ENCODE results near the gene CAMK2N1. TPM values are rescaled to one million over a fixed set of nuclear protein-coding genes. Genes with fewer than 3 reads are reported as not detected.

Gene CAMK2N1
- total and polyA plus RNA-seq, 2 donors, result 17.1 to 22.0 TPM

DNA sequence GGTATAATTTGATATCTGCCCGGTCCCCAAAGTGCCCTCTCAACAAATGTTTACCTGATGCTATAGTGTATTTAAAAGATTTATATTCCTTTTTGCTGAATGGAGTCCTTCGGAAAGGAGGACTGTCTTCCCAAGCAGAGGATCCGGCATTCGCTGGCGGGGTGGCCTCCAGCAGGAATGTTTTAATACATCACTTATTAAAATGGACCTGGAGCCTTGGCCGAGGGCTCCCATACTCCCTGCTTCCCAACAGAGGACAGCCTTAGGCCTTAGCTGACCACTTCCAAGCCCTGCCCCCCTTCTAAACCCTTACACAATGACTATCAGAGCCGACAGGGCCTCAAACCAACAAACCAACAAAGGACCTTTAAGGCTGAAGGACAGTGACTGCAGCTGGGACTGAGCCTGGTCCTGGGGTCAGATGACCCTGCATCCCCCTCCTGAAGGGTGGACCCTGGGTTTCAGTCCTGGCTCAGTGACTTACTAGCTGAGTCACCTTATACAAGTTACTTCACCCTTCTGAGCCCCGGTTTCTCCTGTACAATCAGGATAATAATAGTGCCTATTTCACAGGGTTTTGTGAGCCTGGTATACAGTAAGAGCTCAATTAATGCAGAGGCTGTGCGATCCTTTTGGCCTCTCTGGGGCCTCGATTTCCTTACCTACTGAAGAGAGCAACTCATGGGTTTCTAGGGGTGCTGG is 5.6 kb downstream of the CAMK2N1 start:
- no peak for DNase-seq (ENCODE audit: extremely low spot score)
- Histone ChIP-seq H3K36me3 (ENCODE audit: insufficient read depth) (no peaks in the 10 kb centered on the region), H3K4me3 (ENCODE audit: low read depth, low read length) (no peak overlapping the region), H3K4me1 (ENCODE audit: insufficient read depth) (peaks cover 2% of the 10 kb centered on the region), H3K27ac (ENCODE audit: low read depth) (no peak overlapping the region)
- 83% methylated on average over 10 of the region's 10 CpGs for WGBS

DNA sequence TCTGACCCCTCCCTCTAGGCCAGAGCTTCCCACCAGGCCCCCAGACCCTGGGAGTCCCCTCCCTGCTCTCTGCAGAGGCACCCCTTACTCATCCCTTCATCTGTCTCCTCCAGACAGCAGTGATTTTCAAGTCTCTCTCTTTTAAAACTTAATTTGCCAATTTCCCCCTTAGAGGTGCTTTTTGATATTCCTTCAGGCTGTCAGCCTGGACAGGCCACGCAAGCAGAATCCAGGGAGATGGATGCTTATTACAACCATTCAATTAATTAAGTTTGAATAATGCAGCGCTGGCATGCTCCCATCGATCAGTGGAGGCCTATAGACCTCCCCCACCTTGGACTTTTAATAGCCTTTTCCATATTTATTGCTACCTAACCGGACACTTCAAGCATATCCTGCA is 6.2 kb downstream of the CAMK2N1 start:
- Histone ChIP-seq H3K27ac (ENCODE audit: low read depth) (no peak overlapping the region), H3K4me3 (ENCODE audit: low read depth, low read length) (no peak overlapping the region), H3K36me3 (ENCODE audit: insufficient read depth) (no peaks in the 10 kb centered on the region), H3K4me1 (ENCODE audit: insufficient read depth) (no peaks in the 10 kb centered on the region)
- 90% methylated on average over 4 of the region's 4 CpGs for WGBS
- no peak for DNase-seq (ENCODE audit: extremely low spot score)

DNA sequence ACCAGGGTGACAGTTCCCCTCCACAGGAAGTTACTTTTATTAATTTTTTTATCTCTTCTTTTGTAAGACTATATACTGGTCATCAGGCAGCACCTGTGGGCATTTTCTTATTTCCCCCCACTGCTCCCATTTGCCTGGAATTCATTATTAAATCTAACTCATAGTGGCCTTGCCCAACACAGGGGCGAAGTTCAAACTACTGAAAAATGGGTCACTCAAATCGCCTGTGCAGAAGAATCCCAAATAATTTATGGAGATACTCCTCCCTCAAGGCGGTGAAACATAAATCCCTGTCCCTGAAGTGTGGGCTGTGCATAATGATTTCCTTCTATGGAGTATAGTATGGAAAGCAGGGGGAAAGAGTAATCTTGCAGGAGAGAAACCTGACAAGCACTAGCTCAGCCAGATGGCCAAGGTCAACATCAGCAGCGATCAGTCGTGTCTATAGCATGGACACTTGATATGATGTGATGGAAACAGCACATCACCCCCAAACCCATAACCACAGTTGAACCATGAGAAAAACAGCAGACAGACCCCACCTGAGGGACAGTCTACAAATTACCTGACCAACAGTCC is 7.9 kb downstream of the CAMK2N1 start:
- 54% methylated on average over 5 of the region's 5 CpGs for WGBS
- Histone ChIP-seq H3K4me1 (ENCODE audit: insufficient read depth) (no peaks in the 10 kb centered on the region), H3K27ac (ENCODE audit: low read depth) (no peak overlapping the region), H3K36me3 (ENCODE audit: insufficient read depth) (no peaks in the 10 kb centered on the region), H3K4me3 (ENCODE audit: low read depth, low read length) (no peak overlapping the region)
- no peak for DNase-seq (ENCODE audit: extremely low spot score)

DNA sequence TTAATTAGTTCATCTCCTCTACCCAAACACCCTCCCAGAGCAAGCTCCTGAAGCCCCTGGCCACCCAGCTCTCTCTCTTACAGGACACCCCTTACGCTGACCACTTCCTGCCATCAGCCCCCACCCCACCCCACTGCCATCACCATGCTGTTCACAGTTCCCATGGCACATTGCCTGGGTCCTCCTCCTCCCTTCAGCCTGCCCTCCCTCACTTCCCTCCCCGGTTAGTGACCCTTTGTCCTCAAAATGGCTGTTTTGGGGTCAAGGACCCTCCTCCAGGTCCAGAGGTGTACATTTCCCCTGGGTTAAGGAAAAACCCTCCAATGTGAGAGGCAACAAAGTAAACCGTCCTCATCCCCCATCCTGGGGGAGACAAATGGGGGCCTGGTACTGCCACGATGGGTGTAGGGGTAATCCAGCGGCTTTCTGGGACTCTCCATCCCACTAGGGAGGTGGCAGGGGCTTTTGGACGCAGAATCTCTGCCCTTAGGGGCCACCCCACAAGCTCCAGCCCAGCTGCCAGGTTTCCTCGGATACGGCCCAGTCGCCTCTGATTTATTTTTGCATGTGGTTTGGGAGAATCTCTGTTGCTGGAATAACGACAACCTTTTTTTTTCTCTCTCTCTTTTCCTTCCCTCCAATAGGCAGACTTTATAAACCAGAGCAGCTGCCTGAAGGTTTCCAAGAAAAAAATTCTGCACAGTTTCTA is 8.5 kb downstream of the CAMK2N1 start:
- no peak overlapping the region for H3K27ac ChIP-seq (ENCODE audit: low read depth)
- DNase-seq (ENCODE audit: extremely low spot score), result no peak
- H3K4me1 ChIP-seq (ENCODE audit: insufficient read depth), result no peaks in the 10 kb centered on the region
- WGBS, result 32% methylated on average over 10 of the region's 10 CpGs
- H3K4me3 ChIP-seq (ENCODE audit: low read depth, low read length), result no peak overlapping the region
- no peaks in the 10 kb centered on the region for H3K36me3 ChIP-seq (ENCODE audit: insufficient read depth)

DNA sequence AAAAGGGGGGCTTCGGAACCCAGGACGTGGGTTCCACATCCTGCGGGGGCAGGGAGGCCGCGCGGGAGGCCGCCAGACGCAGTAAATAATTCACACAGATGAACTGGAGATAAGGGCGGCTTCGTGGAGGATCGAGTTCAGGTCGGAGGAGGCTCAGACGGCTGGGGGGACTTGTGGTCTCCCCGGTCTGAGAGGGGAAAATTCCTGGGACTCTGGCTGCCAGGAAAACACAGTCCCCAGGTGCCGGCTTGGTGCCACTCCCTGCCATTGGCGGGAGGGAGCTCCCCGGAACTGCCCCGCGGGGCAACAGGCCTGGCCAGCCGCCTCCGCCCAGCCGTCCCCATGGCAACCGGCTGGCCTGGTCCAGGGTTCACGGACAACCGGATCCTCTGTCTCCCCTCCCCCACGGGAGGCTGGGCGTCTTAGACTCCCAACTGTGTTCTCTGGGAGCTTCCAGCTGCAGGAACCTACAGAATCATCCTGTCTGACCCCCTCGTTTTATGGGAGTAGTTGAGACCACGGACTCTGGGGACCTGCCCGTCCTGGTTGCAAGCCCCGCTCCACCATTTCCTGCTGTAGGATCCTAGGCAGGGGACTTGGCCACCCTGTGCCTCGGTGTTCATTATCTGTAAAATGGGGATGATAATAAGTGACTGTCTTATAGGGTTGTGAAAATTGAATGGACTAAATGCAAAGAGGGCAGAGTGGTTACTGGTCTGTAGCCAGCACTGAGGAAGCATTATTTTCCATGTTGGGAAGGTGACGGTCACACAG is 9.6 kb downstream of the CAMK2N1 start:
- no peaks in the 10 kb centered on the region for H3K4me1 ChIP-seq (ENCODE audit: insufficient read depth)
- no peaks in the 10 kb centered on the region for H3K36me3 ChIP-seq (ENCODE audit: insufficient read depth)
- DNase-seq (ENCODE audit: extremely low spot score), result no peak
- no peak overlapping the region for H3K27ac ChIP-seq (ENCODE audit: low read depth)
- H3K4me3 ChIP-seq (ENCODE audit: low read depth, low read length), result no peak overlapping the region
- WGBS, result 21% methylated on average over 33 of the region's 33 CpGs

DNA sequence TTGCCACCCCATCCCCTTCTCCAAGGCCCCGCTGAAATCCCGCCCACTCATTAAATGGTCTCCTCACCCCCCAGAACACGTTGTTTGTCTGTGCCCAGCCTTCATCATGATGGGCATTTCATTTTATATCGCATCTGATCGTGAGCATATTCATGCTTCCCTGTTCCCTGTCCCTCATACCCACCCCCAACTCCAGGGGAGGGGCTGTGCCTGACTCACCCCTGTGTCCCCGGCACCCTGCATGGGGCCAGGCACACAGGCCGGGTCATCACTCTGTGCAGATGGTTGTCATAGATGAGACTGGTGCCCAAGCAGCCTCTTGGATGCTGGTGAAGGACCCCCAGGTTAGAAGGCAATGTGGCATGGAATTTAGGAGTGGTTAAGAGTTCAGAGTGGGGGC is 11.0 kb downstream of the CAMK2N1 start:
- no peaks in the 10 kb centered on the region for H3K4me1 ChIP-seq (ENCODE audit: insufficient read depth)
- H3K4me3 ChIP-seq (ENCODE audit: low read depth, low read length), result no peak overlapping the region
- H3K27ac ChIP-seq (ENCODE audit: low read depth), result no peak overlapping the region
- no peaks in the 10 kb centered on the region for H3K36me3 ChIP-seq (ENCODE audit: insufficient read depth)
- WGBS, result 62% methylated on average over 7 of the region's 7 CpGs
- no peak for DNase-seq (ENCODE audit: extremely low spot score)

DNA sequence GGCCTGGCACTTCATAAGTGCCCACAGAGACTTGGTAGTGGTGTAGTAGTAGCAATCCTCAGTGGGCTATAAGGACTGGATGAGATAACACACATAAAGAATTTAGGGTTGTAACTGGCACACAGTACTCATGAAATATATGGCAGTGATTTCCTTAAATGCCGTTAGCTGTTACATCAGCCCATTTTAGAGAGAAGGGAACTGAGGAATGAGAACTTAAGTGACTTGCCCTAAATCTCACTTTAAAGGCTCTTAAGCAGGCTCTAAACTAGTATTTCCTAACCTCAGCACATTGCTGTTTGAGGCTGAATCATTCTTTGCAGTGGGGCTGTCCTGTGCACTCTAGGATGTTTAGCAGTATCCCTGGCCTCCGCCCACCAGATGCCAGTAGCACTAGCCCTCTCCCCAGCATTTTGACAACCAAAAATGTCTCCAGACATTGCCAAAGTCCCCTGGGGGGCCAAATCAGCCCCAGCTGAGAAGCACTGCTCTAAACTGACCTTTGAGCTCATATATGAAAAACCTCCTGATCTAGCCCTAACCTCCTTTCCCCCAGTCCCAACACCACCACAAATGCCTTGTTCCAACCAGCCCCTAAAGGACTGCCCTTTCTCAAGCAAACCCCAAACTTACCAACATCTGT is 11.6 kb downstream of the CAMK2N1 start:
- WGBS, result 81% methylated on average over 2 of the region's 2 CpGs
- H3K36me3 ChIP-seq (ENCODE audit: insufficient read depth), result no peaks in the 10 kb centered on the region
- H3K4me3 ChIP-seq (ENCODE audit: low read depth, low read length), result no peak overlapping the region
- no peak overlapping the region for H3K27ac ChIP-seq (ENCODE audit: low read depth)
- DNase-seq (ENCODE audit: extremely low spot score), result no peak
- H3K4me1 ChIP-seq (ENCODE audit: insufficient read depth), result no peaks in the 10 kb centered on the region

DNA sequence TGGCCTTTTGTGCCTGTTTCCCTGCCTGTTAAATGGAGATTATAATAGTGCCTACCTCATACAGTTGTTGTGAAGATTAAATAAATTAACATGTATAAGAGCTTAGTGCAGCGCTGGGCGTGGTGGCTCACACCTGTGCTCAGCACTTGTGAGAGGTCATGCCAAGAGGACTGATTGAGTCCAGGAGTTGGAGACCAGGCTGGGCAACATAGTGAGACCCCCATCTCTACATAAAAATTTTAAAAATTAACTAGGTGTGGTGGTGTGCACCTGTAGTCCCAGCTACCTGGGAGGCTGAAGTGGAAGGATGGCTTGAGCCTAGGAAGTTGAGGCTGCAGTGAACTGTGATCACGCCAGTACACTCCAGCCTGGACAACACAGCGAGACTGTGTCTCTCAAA is 12.1 kb downstream of the CAMK2N1 start:
- WGBS, result 93% methylated on average over 4 of the region's 4 CpGs
- DNase-seq (ENCODE audit: extremely low spot score), result no peak
- no peaks in the 10 kb centered on the region for H3K36me3 ChIP-seq (ENCODE audit: insufficient read depth)

DNA sequence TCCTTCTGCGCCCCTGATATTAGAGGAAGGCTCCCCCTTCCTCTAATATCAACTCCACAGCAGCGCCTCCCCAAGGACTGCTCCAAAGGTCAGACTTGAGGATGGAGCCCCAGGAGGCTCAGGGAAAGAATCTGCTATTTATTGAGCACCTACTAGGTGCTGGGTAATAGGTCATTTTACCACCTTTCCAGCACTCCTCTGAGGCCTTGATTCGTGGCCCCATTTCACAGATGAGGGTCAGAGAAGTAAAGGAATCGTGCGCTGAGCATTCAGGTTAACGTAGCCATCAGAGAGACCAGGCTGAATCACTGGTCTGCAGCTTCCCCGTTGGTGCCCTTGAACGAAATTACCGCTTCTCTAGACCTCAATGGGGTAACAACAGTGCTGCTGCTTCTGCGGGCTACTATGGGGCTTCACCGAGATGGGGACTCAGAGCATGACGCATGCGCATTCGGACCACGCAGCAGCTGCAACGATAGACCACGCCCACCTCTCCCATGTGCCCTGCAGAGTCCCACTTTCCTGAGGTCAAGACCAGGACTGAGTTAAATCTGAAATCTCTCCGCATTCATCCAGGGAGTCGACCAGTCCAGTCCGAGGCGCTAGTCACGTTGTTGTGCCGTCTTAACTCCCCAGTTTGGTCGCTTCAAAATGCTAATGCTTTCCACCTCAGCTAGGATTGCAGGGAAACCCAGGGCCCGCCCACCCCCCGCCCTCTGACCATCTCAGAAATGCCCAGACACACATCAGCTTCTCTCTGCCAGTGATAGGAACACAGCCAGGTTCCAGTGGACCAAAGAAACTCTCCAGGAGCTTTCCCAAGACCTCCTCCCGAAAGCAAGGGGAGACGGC is 12.9 kb downstream of the CAMK2N1 start:
- H3K36me3 ChIP-seq (ENCODE audit: insufficient read depth), result no peaks in the 10 kb centered on the region
- H3K27ac ChIP-seq (ENCODE audit: low read depth), result no peak overlapping the region
- DNase-seq (ENCODE audit: extremely low spot score), result no peak
- 33% methylated on average over 28 of the region's 28 CpGs for WGBS
- H3K4me3 ChIP-seq (ENCODE audit: low read depth, low read length), result no peak overlapping the region
- H3K4me1 ChIP-seq (ENCODE audit: insufficient read depth), result no peaks in the 10 kb centered on the region

More for the DNA sequence above, 12.1 kb downstream of the CAMK2N1 start:
- H3K4me3 ChIP-seq (ENCODE audit: low read depth, low read length), result no peak overlapping the region
- H3K4me1 ChIP-seq (ENCODE audit: insufficient read depth), result no peaks in the 10 kb centered on the region
- no peak overlapping the region for H3K27ac ChIP-seq (ENCODE audit: low read depth)

DNA sequence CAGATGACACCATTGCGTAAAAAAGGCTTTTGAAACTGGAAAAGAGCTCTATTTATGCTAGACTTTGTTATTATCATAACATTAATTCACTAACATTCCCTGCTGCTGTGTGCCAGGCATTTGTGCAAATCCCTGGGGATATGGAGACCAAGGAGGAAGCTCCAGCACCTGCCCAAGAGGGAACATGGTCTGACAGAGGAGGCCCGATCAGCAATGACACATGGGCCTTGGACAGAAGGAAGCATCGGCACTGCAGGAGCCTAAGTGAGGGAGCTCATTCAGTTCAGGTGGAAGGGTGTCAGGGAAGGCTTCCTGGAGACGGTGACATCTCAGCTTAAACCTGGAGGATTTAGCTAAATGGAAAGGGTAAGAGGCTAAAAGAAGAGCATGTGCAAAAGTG is 13.9 kb downstream of the CAMK2N1 start:
- WGBS, result 90% methylated on average over 4 of the region's 4 CpGs
- Histone ChIP-seq H3K36me3 (ENCODE audit: insufficient read depth) (no peaks in the 10 kb centered on the region), H3K4me3 (ENCODE audit: low read depth, low read length) (no peak overlapping the region), H3K4me1 (ENCODE audit: insufficient read depth) (no peaks in the 10 kb centered on the region), H3K27ac (ENCODE audit: low read depth) (no peak overlapping the region)
- no peak for DNase-seq (ENCODE audit: extremely low spot score)

DNA sequence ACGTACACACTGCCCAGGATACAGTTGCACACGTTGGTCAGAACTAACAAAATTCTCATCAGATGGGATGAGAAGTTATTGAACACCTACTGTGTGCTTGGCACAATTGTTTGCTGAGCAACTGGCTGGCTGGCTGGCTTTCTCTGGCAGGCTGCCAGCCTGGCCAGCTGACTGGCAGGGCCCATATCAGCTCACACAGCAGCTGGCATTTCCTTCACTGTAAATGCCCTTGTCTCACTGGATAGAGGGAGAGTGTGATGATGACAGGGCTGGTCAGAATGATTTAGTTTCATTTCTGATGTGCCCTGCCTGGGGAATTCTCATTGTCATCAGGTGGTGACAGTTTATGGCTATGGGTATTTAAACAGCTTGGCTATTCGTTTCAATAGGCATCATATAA is 15.8 kb downstream of the CAMK2N1 start:
- Histone ChIP-seq H3K4me3 (ENCODE audit: low read depth, low read length) (no peak overlapping the region), H3K4me1 (ENCODE audit: insufficient read depth) (no peaks in the 10 kb centered on the region), H3K36me3 (ENCODE audit: insufficient read depth) (no peaks in the 10 kb centered on the region), H3K27ac (ENCODE audit: low read depth) (no peak overlapping the region)
- 58% methylated on average over 3 of the region's 3 CpGs for WGBS
- DNase-seq (ENCODE audit: extremely low spot score), result no peak

DNA sequence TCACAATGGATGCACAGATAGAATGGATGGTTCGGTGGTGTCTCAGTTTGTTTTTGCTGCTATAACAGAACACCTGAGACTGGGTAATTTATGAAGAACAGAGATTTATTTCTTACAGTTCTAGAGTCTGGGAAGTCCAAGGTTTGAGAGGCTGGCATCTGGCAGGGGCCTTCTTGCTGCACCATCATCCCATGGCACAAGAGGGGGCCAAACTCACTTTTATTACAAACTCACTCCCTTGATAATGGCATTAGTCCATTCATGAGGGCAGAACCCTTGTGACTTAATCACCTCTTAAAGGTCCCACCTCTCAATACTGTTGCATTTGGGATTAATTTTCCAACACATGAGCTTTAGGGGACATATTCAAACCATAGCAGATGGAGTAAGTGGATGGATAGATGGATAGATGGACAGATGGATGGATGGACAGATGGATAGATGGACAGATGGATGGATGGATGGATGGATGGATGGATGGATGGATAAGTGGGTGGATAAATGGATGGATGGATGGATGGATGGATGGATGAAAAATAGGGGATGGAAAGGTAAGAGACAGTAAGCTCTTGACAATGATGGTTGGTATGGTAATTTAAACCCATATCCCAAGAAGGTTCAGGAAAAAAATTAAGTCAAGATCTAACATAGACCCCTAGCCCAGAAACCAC is 16.5 kb downstream of the CAMK2N1 start:
- Histone ChIP-seq H3K36me3 (ENCODE audit: insufficient read depth) (no peaks in the 10 kb centered on the region), H3K4me1 (ENCODE audit: insufficient read depth) (no peaks in the 10 kb centered on the region), H3K4me3 (ENCODE audit: low read depth, low read length) (no peak overlapping the region), H3K27ac (ENCODE audit: low read depth) (no peak overlapping the region)
- 91% methylated on average over 1 of the region's 1 CpG for WGBS
- no peak for DNase-seq (ENCODE audit: extremely low spot score)

All from urinary bladder (tissue), 4 donors.